Right lobe of liver (tissue), 6 donors: ENCODE data around the gene ACADSB. TPM values are rescaled to one million over a fixed set of nuclear protein-coding genes. Genes with fewer than 3 reads are reported as not detected.

Experiments used
- ATAC-seq, 4 donors: fragments of 200-7000 bp; cut with Tn5 transposase; one replicate each; pipeline ENCODE4 v1.9.1; 2020; ENCODE audit warnings: mild to moderate bottlenecking in 4 of 4, moderate library complexity in 4 of 4
- DNase-seq, 3 donors: peaks; one replicate each; pipeline ENCODE4 v3.0.0-alpha.2; 2020
- H3K27ac ChIP-seq, 3 donors: fragments of 200-600 bp; one replicate each; pipeline ENCODE4 v1.8.0; 2022
- H3K27me3 ChIP-seq, 2 donors: fragments of 200-600 bp; one replicate each; pipeline ENCODE4 v1.8.0; 2022
- H3K36me3 ChIP-seq, 4 donors: fragments of 200-600 bp; sonication (generic) in 1 of 4; one replicate each; pipeline versions ENCODE4 v1.5.1 to v1.8.0; 2017 to 2022; ENCODE audit warnings: control low read depth in 1 of 4
- H3K4me1 ChIP-seq, 4 donors: fragments of 200-600 bp; sonication (generic) in 1 of 4; one replicate each; pipeline versions ENCODE4 v1.5.1 to v1.8.0; 2017 to 2022; ENCODE audit warnings: control low read depth in 1 of 4
- H3K4me3 ChIP-seq, 3 donors: fragments of 200-600 bp; one replicate each; pipeline ENCODE4 v1.8.0; 2022
- H3K9me3 ChIP-seq, 4 donors: fragments of 200-600 bp; sonication (generic) in 1 of 4; one replicate each; pipeline versions ENCODE4 v1.5.1 to v1.8.0; 2017 to 2022; ENCODE audit warnings: control low read depth in 1 of 4
- POLR2A ChIP-seq: fragments of 450-650 bp; IDR thresholded peaks from one replicate; pipeline ENCODE4 v1.6.1; 2017; ENCODE audit warnings: antibody characterized with exemption, mild to moderate bottlenecking
- WGBS: methylation state at CpG from one replicate; pipeline ENCODE4 v1.1.6; 2018; ENCODE audit warnings: low coverage, low lambda C conversion rate; ENCODE audit not compliant: insufficient coverage; ENCODE audit errors: missing lambda C conversion rate; 5-methylcytosine and 5-hydroxymethylcytosine counted together
- intact Hi-C, 2 donors: fragments of 100-400 bp; cut with DNase I; formaldehyde crosslinking; loops; one replicate each; pipeline versions ENCODE4 v1.11.2 to v1.14.1; 2022
- total RNA-seq, 6 experiments: library from RNA; depleted of rRNA in 2 of 6; stranded (reverse); fragments of >200 nt in 2 of 6; fragmentation: NEBNext Ultra II Directional in 3 of 6; extraction: Animal tissue kit (Norgen Biotek cat#: 25700) in 3 of 6; gene quantifications; one replicate each; pipeline versions ENCODE4 v1.1.0 to v1.2.4, GENCODE V29; 2016 to 2023
- TF ChIP-seq, protein P1 (sequence below), 4 donors: fragments of 200-600 bp in 3 of 4; fragments of 450-650 bp in 1 of 4; IDR thresholded peaks; one replicate each; pipeline versions ENCODE4 v1.5.1 to v1.8.0; 2016 to 2022; ENCODE audit warnings: antibody characterized with exemption in 4 of 4, mild to moderate bottlenecking in 2 of 4
- donor health status: DM: no; HTN: yes; CAD: no.
- donor health status: DM: no; HTN: no; CAD: no.
- donor health status: DM: no; HTN: no; CAD: no.
- donor health status: DM: no; HTN: yes; CAD: no.
- donor health status: DM: no; HTN: yes; CAD: no.

Gene ACADSB
- total RNA-seq, 6 experiments from 2014 or later, result 73.6 to 591 (median 273) TPM

DNA sequence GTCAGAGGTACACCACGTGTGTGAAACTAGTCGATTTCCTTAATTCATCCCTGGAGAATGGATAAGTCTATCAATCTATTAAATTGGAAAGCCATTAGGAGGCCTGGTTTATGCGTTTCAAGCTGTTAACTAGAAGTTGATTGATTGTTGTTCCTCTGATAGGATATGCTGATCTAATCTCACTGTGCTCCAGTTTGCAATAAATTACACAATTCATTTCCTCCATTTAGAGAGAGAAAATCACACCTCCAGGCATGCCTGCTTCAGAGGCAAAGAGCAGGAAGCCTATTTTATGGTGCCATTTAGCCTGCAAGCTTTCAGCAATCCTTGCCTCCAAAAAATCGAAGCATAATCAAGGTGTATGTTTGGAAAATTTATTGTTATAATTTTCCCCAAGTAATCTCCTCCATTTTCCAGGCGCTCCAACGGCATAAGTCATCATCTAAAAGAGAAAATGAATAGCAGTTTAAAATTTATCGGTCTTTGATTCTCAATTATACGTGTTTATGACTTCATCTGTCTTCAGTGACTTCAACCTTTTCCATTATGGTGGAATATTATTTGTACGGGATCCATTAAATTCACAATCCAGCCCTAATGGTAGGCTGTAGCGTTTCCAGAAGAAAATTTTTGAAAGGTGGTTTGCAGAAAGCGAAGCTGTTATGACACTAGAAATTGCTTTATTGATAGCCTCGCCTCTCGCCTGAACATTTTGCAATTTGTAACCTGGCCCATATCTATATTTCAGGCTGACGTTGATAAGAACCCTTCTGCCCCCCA is 84.0 kb downstream of the ACADSB start:
- H3K4me1 ChIP-seq, result no peaks in the 10 kb centered on the region
- H3K9me3 ChIP-seq, result no peaks in the 10 kb centered on the region
- ATAC-seq (no peak), DNase-seq (no peak)
- TF ChIP-seq, protein P1, sequence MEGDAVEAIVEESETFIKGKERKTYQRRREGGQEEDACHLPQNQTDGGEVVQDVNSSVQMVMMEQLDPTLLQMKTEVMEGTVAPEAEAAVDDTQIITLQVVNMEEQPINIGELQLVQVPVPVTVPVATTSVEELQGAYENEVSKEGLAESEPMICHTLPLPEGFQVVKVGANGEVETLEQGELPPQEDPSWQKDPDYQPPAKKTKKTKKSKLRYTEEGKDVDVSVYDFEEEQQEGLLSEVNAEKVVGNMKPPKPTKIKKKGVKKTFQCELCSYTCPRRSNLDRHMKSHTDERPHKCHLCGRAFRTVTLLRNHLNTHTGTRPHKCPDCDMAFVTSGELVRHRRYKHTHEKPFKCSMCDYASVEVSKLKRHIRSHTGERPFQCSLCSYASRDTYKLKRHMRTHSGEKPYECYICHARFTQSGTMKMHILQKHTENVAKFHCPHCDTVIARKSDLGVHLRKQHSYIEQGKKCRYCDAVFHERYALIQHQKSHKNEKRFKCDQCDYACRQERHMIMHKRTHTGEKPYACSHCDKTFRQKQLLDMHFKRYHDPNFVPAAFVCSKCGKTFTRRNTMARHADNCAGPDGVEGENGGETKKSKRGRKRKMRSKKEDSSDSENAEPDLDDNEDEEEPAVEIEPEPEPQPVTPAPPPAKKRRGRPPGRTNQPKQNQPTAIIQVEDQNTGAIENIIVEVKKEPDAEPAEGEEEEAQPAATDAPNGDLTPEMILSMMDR (IDR thresholded peaks at IDR 0.05), result no peak
- TF ChIP-seq POLR2A, result no peak
- no peaks in the 10 kb centered on the region for H3K36me3 ChIP-seq
- H3K4me3 ChIP-seq, result no peak overlapping the region
- intact Hi-C loops, result no loop called here
- 68% methylated on average over 14 of the region's 14 CpGs for WGBS
- no peak overlapping the region for H3K27ac ChIP-seq
- H3K27me3 ChIP-seq, result no peaks in the 10 kb centered on the region

- peak in 1 of 4 donors; percentile 20 for ATAC-seq
- Histone ChIP-seq H3K27ac (no peak overlapping the region), H3K4me3 (no peak overlapping the region), H3K9me3 (no peaks in the 10 kb centered on the region), H3K4me1 (no peaks in the 10 kb centered on the region), H3K36me3 (no peaks in the 10 kb centered on the region), H3K27me3 (no peaks in the 10 kb centered on the region)
- no peak for DNase-seq
- intact Hi-C loops, result no loop called here
- WGBS, result 73% methylated on average over 3 of the region's 4 CpGs
- no peak for TF ChIP-seq POLR2A
- TF ChIP-seq, protein P1 (IDR thresholded peaks at IDR 0.05), result no peak
These were observed 84.7 kb downstream of the ACADSB start for GRCh38 chr10:123093489-123093888.

GRCh38 chr10:123096452-123096851 is 87.6 kb downstream of the ACADSB start:
- Histone ChIP-seq H3K9me3 (no peaks in the 10 kb centered on the region), H3K36me3 (no peaks in the 10 kb centered on the region), H3K27ac (no peak overlapping the region), H3K4me3 (no peak overlapping the region), H3K4me1 (no peaks in the 10 kb centered on the region), H3K27me3 (no peaks in the 10 kb centered on the region)
- intact Hi-C loops, result no loop called here
- TF ChIP-seq, protein P1 (IDR thresholded peaks at IDR 0.05), result no peak
- TF ChIP-seq POLR2A, result no peak
- DNase-seq, result no peak
- WGBS, result 60% methylated on average over 1 of the region's 5 CpGs
- no peak for ATAC-seq

GRCh38 chr10:123097039-123097438 is 88.2 kb downstream of the ACADSB start:
- TF ChIP-seq, protein P1 (IDR thresholded peaks at IDR 0.05), result no peak
- TF ChIP-seq POLR2A, result no peak
- DNase-seq (no peak), ATAC-seq (no peak)
- Histone ChIP-seq H3K9me3 (no peaks in the 10 kb centered on the region), H3K36me3 (no peaks in the 10 kb centered on the region), H3K4me1 (no peaks in the 10 kb centered on the region), H3K4me3 (no peak overlapping the region), H3K27me3 (no peaks in the 10 kb centered on the region), H3K27ac (no peak overlapping the region)
- intact Hi-C loops, result no loop called here
- 66% methylated on average over 6 of the region's 7 CpGs for WGBS
